ENCODE measurements around the gene C9orf78.

C9orf78 gene

GRCh38 chr9:129867136-129868022, 32.3 kb upstream of the C9orf78 start:
- DNase-seq = no peak

- DNase-seq = no peak
Observed at GRCh38 chr9:129866394-129867135, 31.5 kb upstream of the C9orf78 start.

GRCh38 chr9:129865668-129866320, 30.7 kb upstream of the C9orf78 start:
- DNase-seq = no peak

GRCh38 chr9:129864991-129865647, 30.0 kb upstream of the C9orf78 start:
- DNase-seq = no peak

- DNase-seq = no peak
Observed at GRCh38 chr9:129863059-129863690, 28.1 kb upstream of the C9orf78 start.

- DNase-seq = no peak
Observed at GRCh38 chr9:129861447-129861827, 26.4 kb upstream of the C9orf78 start.

GRCh38 chr9:129860653-129861446, 25.8 kb upstream of the C9orf78 start:
- no peak for DNase-seq

GRCh38 chr9:129858167-129858962, 23.3 kb upstream of the C9orf78 start:
- DNase-seq = no peak

GRCh38 chr9:129857207-129857606, 22.1 kb upstream of the C9orf78 start:
- DNase-seq = no peak

GRCh38 chr9:129854588-129855110, 19.6 kb upstream of the C9orf78 start:
- DNase-seq = no peak

- no peak for DNase-seq
Observed at GRCh38 chr9:129853614-129854013, 18.5 kb upstream of the C9orf78 start.

GRCh38 chr9:129852579-129852978, 17.5 kb upstream of the C9orf78 start:
- no peak for DNase-seq

- DNase-seq = no peak
Observed at GRCh38 chr9:129851821-129852220, 16.7 kb upstream of the C9orf78 start.

GRCh38 chr9:129850821-129851550, 15.9 kb upstream of the C9orf78 start:
- DNase-seq = no peak

- DNase-seq = no peak
Observed at GRCh38 chr9:129849901-129850300, 14.8 kb upstream of the C9orf78 start.

- no peak for DNase-seq
Observed at GRCh38 chr9:129848712-129849441, 13.8 kb upstream of the C9orf78 start.

GRCh38 chr9:129845373-129845772, 10.3 kb upstream of the C9orf78 start:
- no peak for DNase-seq

- DNase-seq = no peak
Observed at GRCh38 chr9:129841071-129841470, 6.0 kb upstream of the C9orf78 start.

- DNase-seq = peak; percentile 90
Observed at GRCh38 chr9:129840034-129840433, 5.0 kb upstream of the C9orf78 start.

Measured in NCI-H2029 (cell line).